Suprapubic skin (tissue), 4 donors: ENCODE data around the gene ZNF408.

Experiments
- POLR2A ChIP-seq, 2 donors: fragments of 450-650 bp; IDR thresholded peaks; one replicate each; pipeline ENCODE4 v1.6.1; 2017; ENCODE audit warnings: antibody characterized with exemption in 2 of 2, mild to moderate bottlenecking in 2 of 2, moderate library complexity in 2 of 2
- POLR2AphosphoS5 ChIP-seq, 3 donors: sonication (generic); formaldehyde crosslinking; IDR thresholded peaks; one replicate each; pipeline ENCODE4 v1.6.1; 2017; ENCODE audit warnings: antibody characterized with exemption in 3 of 3
- TF ChIP-seq, protein P1 (sequence below), 2 donors: fragments of 200-600 bp in 1 of 2; fragments of 450-650 bp in 1 of 2; sonication (generic) in 1 of 2; IDR thresholded peaks; one replicate each; pipeline ENCODE4 v1.5.1; 2016 to 2019; ENCODE audit warnings: antibody characterized with exemption in 2 of 2, mild to moderate bottlenecking in 1 of 2, moderate library complexity in 1 of 2

DNA sequence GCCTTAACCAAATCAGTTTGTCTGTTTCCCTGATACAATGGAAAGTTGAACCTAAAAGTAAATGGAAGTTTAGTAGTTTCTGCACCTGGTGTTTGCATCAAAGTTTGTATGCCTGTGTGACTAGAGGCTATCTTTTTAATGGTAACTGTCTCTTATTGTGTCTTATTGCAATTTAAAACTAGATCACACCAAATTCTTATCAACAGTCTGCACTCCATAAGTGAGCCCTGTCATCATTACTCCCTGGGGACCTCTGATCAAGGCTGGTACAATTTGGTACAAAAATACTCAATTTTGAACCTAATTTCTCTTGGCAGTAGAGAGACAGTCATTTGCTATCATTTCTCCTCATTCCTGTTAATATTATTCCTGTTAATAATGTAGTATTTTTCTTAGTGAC, 38.5 kb upstream of the ZNF408 start:
- TF ChIP-seq POLR2AphosphoS5 (IDR thresholded peaks at IDR 0.05) (no peak), POLR2A (IDR thresholded peaks at IDR 0.05) (no peak)
- TF ChIP-seq, protein P1, sequence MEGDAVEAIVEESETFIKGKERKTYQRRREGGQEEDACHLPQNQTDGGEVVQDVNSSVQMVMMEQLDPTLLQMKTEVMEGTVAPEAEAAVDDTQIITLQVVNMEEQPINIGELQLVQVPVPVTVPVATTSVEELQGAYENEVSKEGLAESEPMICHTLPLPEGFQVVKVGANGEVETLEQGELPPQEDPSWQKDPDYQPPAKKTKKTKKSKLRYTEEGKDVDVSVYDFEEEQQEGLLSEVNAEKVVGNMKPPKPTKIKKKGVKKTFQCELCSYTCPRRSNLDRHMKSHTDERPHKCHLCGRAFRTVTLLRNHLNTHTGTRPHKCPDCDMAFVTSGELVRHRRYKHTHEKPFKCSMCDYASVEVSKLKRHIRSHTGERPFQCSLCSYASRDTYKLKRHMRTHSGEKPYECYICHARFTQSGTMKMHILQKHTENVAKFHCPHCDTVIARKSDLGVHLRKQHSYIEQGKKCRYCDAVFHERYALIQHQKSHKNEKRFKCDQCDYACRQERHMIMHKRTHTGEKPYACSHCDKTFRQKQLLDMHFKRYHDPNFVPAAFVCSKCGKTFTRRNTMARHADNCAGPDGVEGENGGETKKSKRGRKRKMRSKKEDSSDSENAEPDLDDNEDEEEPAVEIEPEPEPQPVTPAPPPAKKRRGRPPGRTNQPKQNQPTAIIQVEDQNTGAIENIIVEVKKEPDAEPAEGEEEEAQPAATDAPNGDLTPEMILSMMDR (IDR thresholded peaks at IDR 0.05): no peak
